Hematopoietic multipotent progenitor cell treated with erythropoietin and hydrocortisone succinate and interleukin-3 and kit ligand, for 4 days (in vitro differentiated cells): ENCODE results near the gene WDR91.
A peak's percentile ranks its signal among the peaks of the same experiment; 100 is the strongest.
"Not testable (repeated sequence)": the region's sequence is repeated elsewhere in the genome, so short reads cannot be mapped to it uniquely, and the experiment has no call there.

Experiments used
- DNase-seq: peaks from one replicate; pipeline ENCODE4 v3.0.0-alpha.2; 2015

WDR91 gene

DNA sequence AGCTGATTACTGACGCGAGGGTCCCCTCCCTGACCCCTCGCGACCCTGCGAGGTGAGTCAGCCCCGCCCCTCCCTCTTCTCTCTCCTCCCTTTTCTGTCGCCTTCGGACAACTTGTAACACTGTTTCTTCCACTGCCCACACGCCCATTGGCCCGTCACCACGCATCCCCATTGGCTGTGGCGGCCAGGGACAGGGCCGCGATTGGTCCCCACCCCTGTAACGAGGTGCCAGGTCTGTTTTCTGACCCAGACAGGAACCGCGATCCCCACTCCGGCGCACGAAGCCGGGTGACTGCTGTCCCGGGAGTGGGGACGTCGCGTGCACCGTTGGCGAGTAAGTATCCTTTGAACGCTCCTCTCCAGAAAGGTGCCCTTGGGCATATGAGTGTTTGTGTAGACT lies 22.2 kb upstream of the WDR91 start, which contains the start of gene STRA8:
TSS of gene STRA8 (plus strand) at position 269 of the 400 bp plus-strand sequence. CDS start 6,687 bp downstream, outside the sequence.
- no peak for DNase-seq

DNA sequence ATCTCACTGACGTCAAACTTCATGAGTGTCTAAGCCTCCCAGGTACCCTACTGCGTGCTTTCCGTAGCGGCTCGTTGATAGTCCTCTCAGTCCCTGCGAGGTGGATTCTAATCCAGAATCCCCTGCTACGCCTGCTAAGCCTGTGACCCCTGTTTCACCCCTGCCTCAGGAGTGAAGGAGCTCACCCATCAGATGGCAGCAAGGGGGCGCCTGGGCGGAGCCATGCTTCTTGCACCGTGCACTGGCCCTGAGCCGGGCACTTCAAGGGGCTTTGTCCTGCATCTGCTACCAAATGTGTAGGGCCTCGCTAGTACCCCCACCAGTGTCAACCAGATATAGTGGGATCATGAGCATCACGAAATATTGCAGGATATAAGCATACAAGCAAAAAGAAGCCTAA lies 21.4 kb upstream of the WDR91 start:
- DNase-seq, result peak; percentile 35

DNA sequence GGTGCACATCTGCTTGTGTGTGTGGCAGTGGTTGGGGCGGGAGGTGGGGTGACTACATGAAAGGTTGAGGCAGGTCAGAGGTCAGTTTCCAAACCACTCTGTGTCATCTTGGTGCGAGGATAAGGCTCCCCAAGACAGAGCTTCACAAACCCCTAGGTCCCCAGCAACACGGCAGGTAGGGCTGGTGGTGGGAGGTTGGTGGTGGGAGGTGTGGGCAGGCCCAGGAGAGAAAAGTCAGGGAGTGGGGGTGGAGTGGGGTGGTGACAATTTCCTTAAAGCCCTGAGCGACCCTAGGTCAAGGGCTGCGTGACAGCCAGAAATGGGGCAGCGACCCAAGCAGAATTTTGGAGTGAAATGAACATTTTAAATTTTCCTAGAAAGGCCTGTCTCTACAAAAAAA lies 20.8 kb upstream of the WDR91 start:
- no peak for DNase-seq

DNA sequence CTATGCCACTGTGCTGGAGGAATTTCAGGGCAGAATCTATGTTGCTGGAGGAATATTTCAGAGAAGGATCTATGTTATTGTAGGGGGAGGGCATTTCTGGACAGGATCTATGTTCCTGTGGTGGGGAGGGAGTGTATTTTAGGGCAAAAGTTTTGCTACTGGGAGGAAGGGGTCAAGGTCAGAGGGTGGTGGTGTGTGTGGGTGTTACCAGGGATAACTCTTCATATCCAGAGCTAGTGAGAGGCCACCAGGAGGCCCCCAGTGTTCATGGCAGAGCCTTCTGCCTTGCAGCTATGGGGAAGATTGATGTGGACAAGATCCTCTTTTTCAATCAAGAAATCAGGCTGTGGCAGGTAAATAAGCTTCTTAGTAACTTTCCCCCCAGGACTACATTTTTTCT lies 20.4 kb upstream of the WDR91 start:
- no peak for DNase-seq

DNA sequence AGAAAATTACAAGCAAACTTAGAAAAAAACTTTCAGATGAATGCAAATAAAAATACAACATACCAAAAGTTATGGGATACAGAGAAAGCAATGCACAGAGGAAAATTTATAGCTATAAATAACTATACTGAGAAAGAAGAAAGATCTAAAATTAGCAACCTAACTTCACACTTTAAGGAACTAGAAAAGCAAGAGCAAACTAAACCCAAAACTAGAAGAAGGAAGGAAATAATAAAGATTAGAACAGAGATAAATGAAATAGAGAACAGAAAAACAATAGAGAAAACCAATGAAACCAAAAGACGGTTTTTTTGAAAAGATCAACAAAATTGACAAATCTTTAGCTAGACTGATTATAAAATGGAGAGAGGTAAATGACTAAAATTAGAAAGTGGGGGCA lies 12.7 kb upstream of the WDR91 start:
- DNase-seq, result peak; percentile 57

DNA sequence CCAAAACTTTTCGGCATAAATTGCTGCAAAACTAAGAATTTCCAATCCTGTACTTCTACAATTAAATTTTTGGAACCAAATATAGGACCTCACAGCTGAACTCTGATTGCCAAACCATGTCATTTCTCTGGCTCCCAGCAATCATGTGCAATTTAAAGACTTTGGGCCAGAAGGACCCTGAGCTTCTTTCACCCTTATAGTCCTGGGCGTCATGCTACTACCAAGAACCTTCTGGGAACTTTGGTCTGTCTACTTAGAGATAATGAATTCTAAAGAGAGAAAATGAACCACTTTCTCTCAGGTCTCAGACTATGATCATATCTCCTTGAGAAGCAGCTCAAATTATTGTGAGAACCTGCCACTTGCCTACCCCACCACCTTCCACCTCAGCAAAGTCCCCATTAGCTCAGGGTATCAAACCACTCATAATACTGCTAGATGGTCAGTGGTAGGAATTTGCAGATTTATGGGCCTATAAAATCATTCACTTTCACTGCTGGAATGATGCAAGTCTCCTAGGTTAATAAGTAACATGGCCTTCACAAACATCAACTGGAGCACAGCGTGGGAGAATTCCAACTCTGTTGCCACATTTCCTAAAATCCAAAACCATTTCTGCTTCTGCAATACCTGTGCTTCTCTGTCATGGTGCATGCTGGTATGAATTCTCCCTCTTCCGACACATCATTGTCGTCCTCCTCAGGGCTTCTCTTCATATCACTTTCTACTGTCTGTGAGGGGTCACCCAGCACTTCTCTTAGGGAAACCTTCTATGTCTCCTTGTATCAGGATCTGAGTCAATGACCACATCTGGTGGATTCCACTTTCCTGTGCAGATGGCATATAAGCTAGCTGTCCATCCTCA lies 6.6 kb upstream of the WDR91 start:
- DNase-seq, result no peak

DNA sequence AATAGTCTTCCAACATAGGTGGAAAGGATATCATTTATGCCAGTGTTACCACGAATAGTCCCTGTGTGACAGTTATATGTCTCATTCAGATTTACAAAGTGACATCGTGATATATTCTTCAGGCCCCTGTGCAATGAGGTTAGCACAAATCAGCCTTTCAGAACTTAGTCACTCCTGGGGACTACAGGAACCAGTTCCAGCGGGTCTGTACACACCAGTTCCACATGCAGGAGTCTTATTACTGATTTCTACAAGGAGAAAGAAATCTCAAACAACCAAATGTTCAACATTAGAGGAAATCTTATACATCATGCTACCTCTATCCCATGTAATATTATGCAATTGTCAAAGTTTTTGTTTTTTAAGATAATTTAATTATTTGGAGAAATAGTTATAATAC lies 4.4 kb upstream of the WDR91 start:
- DNase-seq, result no peak

DNA sequence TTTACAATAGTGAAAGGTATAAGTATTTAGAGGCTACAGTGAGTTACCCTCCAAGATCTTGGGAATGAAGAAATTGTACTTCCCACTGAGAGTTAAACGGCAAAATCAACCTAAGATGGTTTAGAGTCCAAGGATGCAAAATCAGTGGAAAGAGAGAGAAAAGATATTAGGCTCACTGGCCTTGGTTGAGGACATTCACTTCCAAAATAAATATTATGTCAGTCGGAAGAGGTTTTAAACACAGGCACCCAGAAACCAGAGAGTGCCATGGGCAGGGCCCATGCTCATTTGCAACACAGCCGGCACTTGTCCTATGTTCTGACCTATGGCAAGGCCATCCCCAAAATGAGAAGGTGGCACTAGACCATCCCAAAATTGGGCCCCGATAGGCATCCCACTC lies 3.9 kb upstream of the WDR91 start:
- no peak for DNase-seq

DNA sequence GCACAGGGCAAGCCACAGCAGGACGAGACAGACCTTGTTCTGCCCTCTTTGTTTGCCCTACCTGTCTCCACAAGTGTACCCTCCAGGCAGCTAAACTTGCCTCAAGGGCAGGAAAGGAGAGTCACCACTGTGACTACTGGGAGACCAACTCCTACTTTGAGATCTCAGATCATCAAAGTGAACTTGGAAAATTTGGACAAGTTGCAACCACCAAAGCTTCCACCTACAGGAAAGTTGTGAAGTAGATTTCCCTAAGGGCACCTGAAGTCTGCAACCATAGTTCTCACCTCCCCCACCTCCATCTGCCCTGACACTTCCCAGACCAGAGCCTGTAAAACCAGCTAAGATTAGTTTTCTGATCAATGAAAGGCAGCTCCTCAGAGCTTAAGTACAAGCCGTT lies 2.5 kb upstream of the WDR91 start:
- no peak for DNase-seq

DNA sequence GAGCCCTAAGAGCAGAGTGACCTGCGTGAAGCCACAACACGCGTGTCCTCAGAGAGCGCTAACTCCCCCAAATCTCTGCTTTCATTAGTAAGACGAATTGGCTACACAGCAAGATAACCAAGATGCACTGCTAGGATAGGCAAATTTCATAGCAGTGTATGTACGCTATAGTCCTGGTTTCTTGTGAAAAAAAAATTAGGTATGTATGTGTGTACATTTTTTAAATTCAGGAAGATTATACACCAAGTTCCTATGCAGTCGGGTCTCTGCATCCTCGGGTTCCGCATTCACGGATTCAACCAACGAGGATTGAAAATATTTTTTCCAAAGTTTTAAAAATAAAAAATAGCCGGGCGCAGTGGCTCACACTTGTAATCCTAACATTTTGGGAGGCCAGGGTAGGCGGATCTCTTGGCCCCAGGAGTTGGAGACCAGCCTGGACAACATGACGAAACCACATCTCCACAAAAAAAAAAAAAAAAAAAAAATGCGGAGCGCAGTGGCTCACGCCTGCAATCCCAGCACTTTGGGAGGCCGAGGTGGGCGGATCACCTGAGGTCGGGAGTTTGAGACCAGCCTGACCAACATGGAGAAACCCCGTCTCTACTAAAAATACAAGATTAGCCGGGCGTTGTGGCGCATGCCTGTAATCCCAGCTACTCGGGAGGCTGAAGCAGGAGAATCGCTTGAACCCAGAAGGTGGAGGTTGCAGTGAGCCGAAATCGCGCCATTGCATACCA lies 790 bp upstream of the WDR91 start:
- not testable (repeated sequence) for DNase-seq

DNA sequence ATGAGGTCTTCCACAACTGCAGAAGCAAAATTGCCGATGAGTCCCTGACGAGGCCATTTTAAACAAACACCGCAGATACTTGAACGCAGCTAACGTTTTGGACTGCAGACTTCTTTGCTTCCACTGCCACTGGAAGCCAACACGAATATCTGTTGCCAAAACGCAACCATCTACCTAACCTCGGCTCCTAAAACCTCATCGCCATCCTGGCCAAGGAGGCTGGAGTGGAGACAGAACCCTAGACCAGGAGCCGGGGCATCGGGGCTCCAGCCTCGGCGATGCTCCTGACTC lies 493 bp downstream of the WDR91 start:
- peak; percentile 53 for DNase-seq

DNA sequence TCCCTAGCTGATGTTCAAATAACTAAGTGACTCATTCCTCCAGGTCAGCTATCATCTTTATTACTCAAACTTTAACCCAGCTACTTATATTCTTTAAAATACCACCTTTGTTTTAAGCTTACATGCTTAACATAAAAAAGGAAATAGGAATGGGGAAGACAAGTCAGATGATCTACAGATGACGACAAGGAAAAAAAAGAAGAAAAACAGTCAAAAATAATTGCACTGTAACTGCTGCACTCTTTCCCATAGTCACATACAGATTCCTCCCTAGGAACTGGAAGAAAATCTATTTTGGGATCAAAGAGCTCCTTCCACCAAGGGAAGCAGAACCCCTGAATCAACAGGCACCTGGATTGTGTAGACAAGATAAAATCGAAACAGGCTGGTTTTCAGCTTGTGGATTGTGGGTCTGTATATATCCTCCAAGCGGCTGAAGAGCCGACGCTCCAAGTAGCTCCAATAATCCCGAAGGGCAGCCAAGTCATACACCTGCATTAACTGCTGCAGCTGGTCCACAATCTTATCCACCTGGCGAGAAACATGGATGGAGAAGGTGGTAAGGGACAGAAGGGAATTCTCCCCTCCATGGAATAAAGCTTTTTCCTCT lies 2.0 kb downstream of the WDR91 start:
- no peak for DNase-seq

DNA sequence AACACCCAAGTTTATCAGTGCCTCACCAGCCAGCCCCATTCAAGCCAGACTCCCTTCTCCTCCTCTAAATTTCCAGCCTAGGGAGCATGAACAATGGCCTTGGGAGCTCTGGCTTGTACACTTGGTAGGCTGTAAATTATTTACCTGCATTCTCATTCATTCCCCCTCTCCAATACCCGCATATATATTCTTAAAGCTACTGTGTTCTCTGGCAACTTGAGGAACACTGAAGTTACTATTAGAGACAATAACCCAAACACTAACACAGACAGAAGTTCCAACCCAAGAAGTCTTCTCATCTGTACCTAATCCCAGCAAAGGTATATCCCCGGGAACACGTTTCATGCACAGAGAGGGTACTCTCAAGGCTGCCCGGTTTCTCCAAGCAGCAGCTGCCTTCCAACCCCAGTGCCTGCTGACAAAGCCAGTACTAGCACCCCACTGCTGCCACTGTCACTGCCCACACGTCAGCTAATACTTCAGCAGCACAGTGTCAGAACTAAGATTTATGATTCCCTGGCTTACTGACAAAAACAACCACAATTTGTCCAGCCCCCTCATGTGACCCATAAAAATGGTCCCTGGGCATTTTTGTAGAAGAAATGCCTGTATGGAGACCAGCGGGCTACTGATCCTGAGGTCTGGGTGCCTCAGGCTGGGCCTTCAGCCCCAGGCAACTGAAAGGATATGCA lies 3.1 kb downstream of the WDR91 start:
- DNase-seq, result peak; percentile 83

DNA sequence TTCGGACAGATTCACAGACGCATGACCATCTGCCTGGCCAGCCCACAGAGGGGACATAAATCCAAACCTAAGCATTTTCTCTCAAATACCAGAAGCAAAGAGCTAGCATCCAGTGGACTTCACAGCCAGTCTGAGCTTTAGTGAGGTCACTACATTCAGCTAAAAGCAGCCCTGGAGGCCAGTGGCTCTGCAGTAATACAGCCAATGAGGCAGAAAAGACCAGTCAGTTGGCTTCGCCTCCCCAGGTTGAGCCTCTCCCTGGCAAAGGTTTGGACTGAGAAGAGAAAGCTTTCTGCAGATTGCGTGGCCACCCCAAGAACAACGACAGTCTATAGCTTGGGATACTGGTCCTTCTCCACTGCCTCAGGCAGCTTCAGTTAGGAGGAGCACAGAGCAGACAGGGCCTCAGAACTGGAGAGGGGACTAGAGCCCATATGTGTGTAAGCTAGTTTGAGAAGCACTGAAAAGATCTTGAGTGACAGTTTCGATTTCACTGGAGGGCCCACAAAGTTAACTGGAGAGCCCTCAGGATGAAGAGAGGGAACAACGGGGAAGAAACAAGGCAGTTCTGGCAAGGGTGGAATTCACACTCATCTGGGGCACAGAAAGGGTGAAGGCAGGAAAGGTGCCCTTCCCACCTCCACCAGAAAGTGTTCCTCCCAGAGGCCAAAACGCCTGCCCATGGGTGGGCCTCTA lies 3.8 kb downstream of the WDR91 start:
- DNase-seq, result peak; percentile 31

DNA sequence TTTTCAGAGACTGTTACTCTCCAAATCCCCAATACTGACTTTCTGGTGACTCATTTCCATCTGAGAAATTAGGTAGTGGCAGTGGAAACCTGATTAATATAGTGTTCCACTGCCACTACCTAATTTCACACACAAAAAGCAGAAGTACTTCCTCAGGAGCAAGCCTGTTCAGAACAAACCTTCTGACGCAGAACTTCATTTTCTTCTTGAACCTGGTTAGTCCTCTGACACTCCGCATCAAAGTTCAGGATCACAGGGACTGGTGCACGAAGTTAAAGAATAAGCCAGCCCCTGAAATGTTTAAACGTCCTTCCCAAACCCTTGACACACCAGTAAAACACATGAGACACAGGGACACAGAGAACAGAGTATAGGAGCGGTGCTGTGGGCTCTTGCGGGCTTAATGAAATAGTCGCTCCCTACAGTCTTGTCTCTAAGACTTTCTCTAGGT lies 4.4 kb downstream of the WDR91 start:
- DNase-seq, result peak; percentile 52

DNA sequence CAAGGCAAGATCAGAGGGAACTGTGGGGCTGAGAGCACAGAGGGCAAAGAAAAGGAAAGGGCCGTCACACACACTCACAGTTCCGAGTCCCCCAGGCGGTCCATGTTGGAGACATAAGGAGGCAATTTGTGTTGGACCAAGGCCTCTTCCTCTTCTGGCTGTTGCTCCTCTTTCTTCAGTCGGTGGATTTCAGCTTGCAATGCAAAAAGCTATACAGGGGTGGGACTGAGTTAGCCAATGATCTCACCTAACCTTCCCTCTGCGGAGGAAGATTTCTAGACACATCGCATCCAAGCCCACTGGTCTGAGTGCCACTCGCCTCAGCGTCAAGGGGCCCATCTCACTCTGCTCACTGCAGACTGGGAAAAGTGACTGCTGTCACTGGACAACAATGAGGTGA lies 5.5 kb downstream of the WDR91 start:
- no peak for DNase-seq

DNA sequence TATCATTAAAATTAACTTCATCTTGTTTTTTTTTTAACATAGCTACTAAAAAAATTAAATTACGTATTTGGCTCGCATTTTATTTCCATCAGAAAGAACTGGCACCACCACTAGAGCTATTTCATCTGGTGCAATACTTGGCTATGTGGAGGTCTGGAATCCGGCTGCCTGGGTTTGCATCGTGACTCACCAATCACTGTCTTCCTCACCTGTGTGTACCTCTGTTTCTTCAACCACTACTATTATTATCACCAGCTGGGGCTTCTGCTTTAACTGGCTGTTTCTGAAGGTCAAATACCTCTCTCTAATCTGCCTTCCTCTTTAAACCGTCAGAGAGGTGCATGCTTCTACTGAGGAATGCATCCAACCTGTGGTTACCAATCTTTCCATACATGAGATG lies 6.5 kb downstream of the WDR91 start:
- DNase-seq, result no peak

DNA sequence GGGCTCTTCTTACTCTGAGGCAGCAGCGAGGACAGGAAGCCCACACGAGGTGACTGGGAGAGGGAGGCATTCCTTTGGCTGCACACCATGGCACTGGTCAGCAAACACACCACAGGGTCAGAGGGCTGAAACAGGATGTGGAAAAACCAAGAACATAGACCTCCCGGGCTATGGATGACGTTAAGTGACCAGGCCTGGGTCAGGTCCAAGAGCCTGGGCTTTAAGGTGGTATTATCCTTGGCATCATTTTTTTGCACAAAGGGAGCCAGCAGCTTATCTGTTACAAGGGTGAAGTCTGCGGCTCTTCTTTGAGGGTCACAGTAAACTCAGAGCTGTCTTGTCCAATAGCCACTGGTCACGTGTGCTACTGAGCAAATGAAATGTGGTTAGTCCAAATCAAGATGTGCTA lies 7.0 kb downstream of the WDR91 start:
- DNase-seq, result no peak

DNA sequence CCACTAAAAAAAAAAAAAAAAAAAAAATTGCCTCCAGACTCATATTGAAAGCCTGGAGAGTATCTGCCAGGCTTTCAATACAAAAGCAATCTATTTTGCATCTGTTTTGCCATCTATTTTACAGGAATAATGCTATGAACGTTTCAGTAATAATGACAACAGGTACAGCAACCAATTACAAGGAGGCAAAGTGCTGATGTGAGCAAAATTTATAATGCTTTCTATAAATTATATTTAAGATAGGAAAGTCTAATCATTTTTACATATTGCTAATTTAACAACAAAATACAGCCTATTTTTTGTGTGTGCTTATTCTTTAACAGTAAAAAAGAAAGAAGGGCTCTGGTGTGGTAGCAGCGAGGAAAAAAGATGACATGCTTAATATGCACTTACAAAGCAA lies 10.0 kb downstream of the WDR91 start:
- no peak for DNase-seq

DNA sequence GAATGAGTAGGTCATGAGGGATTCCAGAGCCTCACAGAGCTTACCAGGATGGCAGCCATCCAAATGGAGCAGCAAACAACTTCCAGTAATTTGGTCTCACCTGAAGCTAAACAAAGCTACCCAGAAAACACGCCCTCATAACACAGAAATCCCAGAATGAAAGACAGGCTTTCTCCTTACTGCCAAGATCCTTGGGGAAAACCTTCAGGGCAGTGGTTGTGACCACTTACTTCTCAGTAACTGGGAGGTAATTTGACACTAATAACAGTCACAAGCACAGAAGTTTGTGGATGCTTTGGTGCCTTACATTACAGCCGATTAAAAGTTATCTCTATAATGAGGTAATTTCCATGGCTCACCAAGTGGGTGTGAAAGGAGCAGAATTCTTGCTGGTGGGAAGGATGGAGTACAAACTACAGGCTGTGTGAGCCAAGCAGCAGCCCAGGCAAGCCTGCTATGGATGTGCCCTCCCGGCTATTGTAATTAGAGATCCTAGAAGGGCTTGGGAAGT lies 10.4 kb downstream of the WDR91 start:
- DNase-seq, result no peak

DNA sequence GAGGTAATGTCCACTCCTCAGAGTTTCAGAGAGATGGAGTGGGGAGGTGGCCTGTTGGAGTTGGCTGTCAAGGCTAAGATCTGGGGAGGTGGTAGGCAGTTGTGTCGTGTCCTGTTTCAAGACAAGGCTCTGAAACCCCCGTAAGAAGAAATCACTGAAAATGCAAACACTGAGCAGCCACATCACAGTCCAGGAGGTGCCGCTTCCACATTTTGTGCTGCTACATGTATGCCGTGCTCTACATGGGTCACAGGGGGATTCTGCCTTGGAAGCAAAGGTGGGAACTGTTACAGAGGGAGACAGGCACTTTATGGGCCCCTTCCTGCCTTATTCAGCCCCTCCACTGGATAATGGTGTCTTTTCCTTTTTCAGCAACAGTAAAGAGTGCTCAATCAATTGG lies 11.9 kb downstream of the WDR91 start:
- no peak for DNase-seq

DNA sequence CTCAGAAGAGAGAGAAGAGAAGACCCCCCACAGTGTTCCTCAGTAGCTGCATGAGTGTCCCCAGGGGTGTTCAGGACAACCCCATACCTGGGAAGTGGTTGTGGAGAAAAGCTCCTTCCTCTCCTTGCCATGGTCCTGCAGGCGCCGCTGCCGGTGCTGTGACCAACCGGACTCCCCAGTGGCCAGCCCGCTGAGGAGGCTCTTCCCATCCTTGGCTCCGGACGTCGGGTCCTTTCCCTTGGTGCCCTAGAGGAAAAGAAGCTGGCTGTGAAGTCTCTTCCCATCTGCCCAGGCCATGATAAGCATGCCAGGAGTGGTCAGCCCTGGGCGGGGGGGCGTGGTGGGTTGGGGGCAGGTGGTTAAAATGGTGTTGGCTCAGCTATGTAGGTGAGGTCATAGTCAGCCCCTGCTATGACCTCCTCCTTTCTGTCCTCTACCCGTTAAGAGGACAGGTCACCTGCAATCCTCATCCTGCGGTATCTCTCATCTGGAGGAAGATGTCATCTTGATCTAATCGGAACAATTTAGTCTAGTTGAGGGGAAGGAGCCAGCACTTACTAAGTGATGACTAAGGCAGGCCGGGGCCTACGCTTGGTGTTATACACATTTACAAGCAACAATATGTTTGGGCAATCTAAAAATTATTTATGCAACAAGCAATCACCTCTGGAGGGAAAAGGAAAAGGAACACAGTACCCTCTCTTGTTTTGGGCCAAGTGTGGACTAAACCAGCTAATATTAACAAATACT lies 13.2 kb downstream of the WDR91 start:
- DNase-seq, result no peak
